Suprapubic skin (tissue), 4 donors: ENCODE data around the gene MLST8. TPM values are rescaled to one million over a fixed set of nuclear protein-coding genes. Genes with fewer than 3 reads are reported as not detected.

Source experiments
- DNase-seq, 2 donors: peaks; one replicate each; pipeline ENCODE4 v3.0.0-alpha.2; 2019; ENCODE audit warnings: low spot score in 2 of 2
- H3K27ac ChIP-seq: fragments of 200-600 bp; sonication (generic); one replicate; pipeline ENCODE4 v1.5.1; 2019
- H3K27me3 ChIP-seq: fragments of 200-600 bp; sonication (generic); one replicate; pipeline ENCODE4 v1.5.1; 2019
- H3K36me3 ChIP-seq: fragments of 200-600 bp; sonication (generic); one replicate; pipeline ENCODE4 v1.5.1; 2019
- H3K4me1 ChIP-seq: fragments of 200-600 bp; sonication (generic); one replicate; pipeline ENCODE4 v1.5.1; 2019
- H3K4me3 ChIP-seq: fragments of 200-600 bp; sonication (generic); one replicate; pipeline ENCODE4 v1.5.1; 2019; ENCODE audit warnings: mild to moderate bottlenecking
- H3K9me3 ChIP-seq: fragments of 200-600 bp; sonication (generic); one replicate; pipeline ENCODE4 v1.5.1; 2019
- EP300 ChIP-seq: sonication (generic); formaldehyde crosslinking; IDR thresholded peaks from one replicate; pipeline ENCODE4 v1.6.1; 2017; ENCODE audit warnings: antibody characterized with exemption
- POLR2A ChIP-seq, 2 donors: fragments of 450-650 bp; IDR thresholded peaks; one replicate each; pipeline ENCODE4 v1.6.1; 2017; ENCODE audit warnings: antibody characterized with exemption in 2 of 2, mild to moderate bottlenecking in 2 of 2, moderate library complexity in 2 of 2
- POLR2AphosphoS5 ChIP-seq, 3 donors: sonication (generic); formaldehyde crosslinking; IDR thresholded peaks; one replicate each; pipeline ENCODE4 v1.6.1; 2017; ENCODE audit warnings: antibody characterized with exemption in 3 of 3
- WGBS: methylation state at CpG from one replicate; pipeline ENCODE4 v1.1.5; 2018; 5-methylcytosine and 5-hydroxymethylcytosine counted together
- total RNA-seq, 4 donors: library from RNA; depleted of rRNA; stranded (reverse); fragments of >200 nt; gene quantifications; one replicate each; pipeline ENCODE4 v1.1.0, GENCODE V29; 2016
- TF ChIP-seq, protein P1 (sequence below), 2 donors: fragments of 200-600 bp in 1 of 2; fragments of 450-650 bp in 1 of 2; sonication (generic) in 1 of 2; IDR thresholded peaks; one replicate each; pipeline ENCODE4 v1.5.1; 2016 to 2019; ENCODE audit warnings: antibody characterized with exemption in 2 of 2, mild to moderate bottlenecking in 1 of 2, moderate library complexity in 1 of 2

Gene MLST8
- total RNA-seq, 4 donors from 2014 or later: 52.3 to 69.5 (median 55.1) TPM

DNA sequence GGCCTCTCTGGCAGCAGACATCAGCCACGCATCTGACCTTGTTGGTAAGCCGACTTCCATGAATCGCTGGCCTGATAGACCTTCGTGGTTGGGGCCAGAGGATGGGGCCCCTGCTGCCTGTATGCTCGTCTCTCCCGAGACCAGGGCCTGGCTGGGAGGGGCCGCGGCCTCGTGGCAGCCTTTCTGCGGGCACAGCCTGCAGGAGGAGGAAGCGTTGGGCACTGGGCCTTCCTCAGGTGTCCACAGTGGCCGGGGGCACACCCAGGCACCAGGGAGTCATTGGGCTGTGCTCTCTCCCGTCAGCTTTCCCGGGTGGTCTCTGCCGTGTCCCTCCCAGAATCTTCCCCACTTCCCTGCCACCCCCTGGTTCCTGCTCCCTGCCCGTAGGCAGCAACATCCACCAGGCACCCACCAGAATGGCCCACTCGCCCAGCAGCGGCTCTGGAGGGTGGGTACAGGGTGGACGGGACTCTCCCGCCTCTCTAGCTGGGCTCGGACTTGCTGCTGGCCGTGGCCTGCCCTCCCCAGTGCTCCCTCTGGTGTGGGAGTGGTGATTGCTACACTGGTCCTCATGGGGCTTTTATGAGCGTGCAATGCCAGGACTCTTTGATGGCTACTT, 24.5 kb downstream of the MLST8 start:
- no peaks in the 10 kb centered on the region for H3K9me3 ChIP-seq
- no peak overlapping the region for H3K4me3 ChIP-seq
- no peak for DNase-seq
- TF ChIP-seq EP300 (no peak), POLR2AphosphoS5 (IDR thresholded peaks at IDR 0.05) (no peak), POLR2A (IDR thresholded peaks at IDR 0.05) (no peak)
- TF ChIP-seq, protein P1, sequence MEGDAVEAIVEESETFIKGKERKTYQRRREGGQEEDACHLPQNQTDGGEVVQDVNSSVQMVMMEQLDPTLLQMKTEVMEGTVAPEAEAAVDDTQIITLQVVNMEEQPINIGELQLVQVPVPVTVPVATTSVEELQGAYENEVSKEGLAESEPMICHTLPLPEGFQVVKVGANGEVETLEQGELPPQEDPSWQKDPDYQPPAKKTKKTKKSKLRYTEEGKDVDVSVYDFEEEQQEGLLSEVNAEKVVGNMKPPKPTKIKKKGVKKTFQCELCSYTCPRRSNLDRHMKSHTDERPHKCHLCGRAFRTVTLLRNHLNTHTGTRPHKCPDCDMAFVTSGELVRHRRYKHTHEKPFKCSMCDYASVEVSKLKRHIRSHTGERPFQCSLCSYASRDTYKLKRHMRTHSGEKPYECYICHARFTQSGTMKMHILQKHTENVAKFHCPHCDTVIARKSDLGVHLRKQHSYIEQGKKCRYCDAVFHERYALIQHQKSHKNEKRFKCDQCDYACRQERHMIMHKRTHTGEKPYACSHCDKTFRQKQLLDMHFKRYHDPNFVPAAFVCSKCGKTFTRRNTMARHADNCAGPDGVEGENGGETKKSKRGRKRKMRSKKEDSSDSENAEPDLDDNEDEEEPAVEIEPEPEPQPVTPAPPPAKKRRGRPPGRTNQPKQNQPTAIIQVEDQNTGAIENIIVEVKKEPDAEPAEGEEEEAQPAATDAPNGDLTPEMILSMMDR (IDR thresholded peaks at IDR 0.05): no peak
- peaks cover 24% of the 10 kb centered on the region for H3K4me1 ChIP-seq
- no peaks in the 10 kb centered on the region for H3K27me3 ChIP-seq
- H3K27ac ChIP-seq: no peak overlapping the region
- H3K36me3 ChIP-seq: peaks cover 66% of the 10 kb centered on the region
- WGBS: 89% methylated on average over 7 of the region's 23 CpGs

- H3K27ac ChIP-seq: no peak overlapping the region
- WGBS: 80% methylated on average over 13 of the region's 13 CpGs
These were observed 25.1 kb downstream of the MLST8 start for GRCh38 chr16:2230376-2230775.

GRCh38 chr16:2231016-2231931, 26.0 kb downstream of the MLST8 start:
- no peak for DNase-seq

More at GRCh38 chr16:2230376-2230775, 25.1 kb downstream of the MLST8 start:
- Histone ChIP-seq H3K4me1 (peaks cover 18% of the 10 kb centered on the region), H3K4me3 (no peak overlapping the region), H3K36me3 (peaks cover 72% of the 10 kb centered on the region), H3K9me3 (no peaks in the 10 kb centered on the region), H3K27me3 (no peaks in the 10 kb centered on the region)
- TF ChIP-seq EP300: no peak
- no peak for TF ChIP-seq POLR2AphosphoS5 (IDR thresholded peaks at IDR 0.05)
- TF ChIP-seq, protein P1 (IDR thresholded peaks at IDR 0.05): no peak
- TF ChIP-seq POLR2A (IDR thresholded peaks at IDR 0.05): no peak
- peak in 1 of 2 donors; percentile 64 for DNase-seq

GRCh38 chr16:2232094-2232990, 27.1 kb downstream of the MLST8 start:
- TF ChIP-seq EP300 (no peak), POLR2A (IDR thresholded peaks at IDR 0.05) (no peak), POLR2AphosphoS5 (IDR thresholded peaks at IDR 0.05) (no peak)
- TF ChIP-seq, protein P1 (IDR thresholded peaks at IDR 0.05): no peak
- no peak for DNase-seq
- H3K27ac ChIP-seq: no peak overlapping the region
- peaks cover 28% of the 10 kb centered on the region for H3K4me1 ChIP-seq
- H3K27me3 ChIP-seq: peaks cover 12% of the 10 kb centered on the region
- H3K9me3 ChIP-seq: no peaks in the 10 kb centered on the region
- H3K36me3 ChIP-seq: peaks cover 76% of the 10 kb centered on the region
- WGBS: 87% methylated on average over 16 of the region's 41 CpGs
- H3K4me3 ChIP-seq: no peak overlapping the region

More at GRCh38 chr16:2231016-2231931, 26.0 kb downstream of the MLST8 start:
- TF ChIP-seq POLR2AphosphoS5 (IDR thresholded peaks at IDR 0.05) (no peak), POLR2A (IDR thresholded peaks at IDR 0.05) (no peak), EP300 (no peak)
- TF ChIP-seq, protein P1 (IDR thresholded peaks at IDR 0.05): no peak
- 86% methylated on average over 22 of the region's 29 CpGs for WGBS
- Histone ChIP-seq H3K27ac (peak overlapping the region; percentile 66), H3K27me3 (peaks cover 2% of the 10 kb centered on the region), H3K36me3 (peaks cover 76% of the 10 kb centered on the region), H3K4me1 (peaks cover 21% of the 10 kb centered on the region), H3K4me3 (no peak overlapping the region), H3K9me3 (no peaks in the 10 kb centered on the region)
